GM19238 (cell line): ENCODE measurements around the gene UBE2U.

ENCODE experiments used
- DNase-seq: peaks from one replicate; pipeline ENCODE4 v3.0.0; 2011; ENCODE audit warnings: low spot score; ENCODE audit not compliant: insufficient read length

The UBE2U gene

DNA sequence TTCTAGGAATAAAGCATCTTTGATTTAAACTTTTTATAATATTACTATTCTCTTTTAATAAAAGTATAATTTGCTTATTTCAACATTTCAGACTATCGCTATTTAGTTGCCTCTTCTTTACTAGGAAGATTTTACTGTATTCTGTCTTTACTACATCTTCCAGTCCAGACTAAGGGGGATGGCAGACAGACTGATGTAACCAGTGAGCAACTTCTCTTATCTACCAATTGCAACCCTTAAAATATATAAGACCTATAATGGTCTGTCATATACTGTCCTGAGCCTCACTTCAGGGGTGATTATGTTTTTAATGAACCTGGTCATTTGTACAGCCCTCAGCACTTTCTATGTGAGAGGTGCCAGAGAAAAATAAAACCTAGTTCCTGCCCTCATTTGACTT is 87.0 kb downstream of the UBE2U start:
- DNase-seq = no peak

DNA sequence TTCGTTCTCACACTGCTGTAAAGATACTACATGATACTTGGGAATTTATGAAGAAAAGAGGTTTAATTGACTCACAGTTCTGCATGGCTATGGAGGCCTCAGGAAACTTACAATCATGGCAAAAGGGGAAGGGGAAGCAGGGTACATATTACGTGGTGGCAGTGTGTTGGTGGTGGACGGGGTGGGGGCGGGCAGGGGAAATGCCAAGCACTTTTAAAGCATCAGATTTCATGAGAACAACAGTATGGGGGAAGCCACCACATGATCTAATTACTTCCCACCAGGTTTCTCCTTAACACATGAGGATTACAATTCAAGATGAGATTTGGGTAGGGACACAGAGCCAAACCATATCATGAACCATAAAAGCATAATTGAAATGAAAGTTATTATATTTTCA is 88.5 kb downstream of the UBE2U start:
- DNase-seq = no peak

DNA sequence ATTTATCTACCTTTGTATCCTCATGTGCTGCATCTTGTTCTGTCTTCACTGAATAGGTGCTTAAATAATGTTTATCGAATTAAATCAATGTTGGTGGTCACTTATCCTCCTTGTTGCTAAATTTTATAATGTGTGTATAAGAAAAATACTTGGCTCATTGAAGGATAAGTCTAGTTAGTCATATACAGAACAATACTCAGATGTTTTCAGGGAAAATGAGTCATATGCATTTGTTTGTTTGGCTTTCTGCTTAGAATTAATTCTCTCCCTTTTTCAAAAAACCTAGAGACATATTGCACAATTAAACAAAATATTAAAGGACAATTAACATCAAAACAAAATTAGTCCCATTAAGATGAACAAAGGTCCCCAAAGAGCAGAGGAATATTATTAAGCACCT is 89.0 kb downstream of the UBE2U start:
- DNase-seq = no peak

DNA sequence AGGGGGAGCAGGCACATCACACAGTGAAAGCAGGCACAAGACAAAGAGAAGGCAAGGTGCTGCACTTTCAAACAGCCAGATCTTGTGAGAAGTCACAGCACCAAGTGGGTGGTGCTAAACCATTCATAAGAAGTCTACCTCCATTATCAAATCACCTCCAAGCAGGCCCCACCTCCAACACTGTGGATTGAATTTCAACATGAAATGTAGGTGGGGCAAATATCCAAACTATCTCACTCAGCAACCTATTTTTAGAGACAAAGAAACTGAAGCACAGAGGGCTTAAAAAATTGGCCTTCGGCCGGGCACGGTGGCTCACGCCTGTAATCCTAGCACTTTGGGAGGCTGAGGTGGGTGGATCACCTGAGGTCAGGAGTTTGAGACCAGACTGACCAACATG is 90.4 kb downstream of the UBE2U start:
- no peak for DNase-seq

DNA sequence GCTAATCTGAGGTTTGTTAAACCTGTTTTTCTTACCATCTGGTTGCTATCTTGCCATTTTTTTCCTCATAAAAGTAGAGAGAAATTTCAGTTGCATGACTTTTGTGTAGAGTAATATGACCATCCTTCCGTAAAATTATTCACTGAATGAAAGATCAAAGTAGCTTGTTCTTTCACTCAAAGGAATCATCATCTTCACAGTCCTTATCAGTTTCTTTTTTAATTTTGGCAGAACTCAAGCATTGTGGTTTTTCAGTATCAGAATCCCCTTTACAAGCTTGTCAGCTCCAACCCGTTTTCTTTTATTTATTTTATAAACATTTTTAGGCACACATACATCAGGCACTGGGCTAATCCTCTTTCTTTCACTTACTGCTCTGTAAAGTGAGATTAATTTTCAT is 91.7 kb downstream of the UBE2U start:
- DNase-seq = no peak

DNA sequence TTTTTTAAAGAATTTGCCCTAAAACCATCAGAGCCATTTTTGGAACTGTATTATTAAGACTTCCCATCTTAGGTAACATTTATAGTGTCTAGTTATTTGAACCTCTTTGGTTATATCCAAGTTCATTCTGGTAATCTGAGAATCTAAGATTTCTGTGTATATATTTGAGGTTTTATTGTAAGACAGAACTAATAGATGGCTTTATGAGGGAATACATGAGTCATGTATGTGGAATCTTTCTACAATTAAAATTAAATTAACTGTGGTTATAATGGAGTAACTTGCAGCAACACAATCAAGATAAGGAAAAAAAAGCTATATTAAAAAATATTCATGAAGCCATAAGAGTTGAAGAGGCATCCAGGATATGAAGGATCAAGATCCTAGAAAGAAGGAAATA is 92.1 kb downstream of the UBE2U start:
- no peak for DNase-seq

DNA sequence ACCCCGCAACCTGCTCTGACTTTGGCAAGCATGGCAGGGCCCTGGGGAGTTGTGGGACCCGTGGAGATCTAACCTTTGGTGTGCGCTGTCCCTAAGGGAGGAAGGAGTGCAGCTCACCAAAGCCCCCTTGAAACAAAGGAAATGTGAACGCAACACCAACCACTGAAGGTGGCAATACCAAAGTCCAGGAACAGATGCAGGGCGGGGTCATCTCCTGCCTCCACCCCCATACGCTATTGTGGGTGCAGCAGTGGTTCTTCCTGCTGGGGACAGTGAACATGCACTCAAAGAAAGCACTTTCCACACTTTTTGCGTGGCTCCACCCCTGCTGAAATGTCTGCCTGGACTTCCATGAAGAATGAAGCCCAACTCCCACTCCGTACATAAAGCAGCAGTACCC is 93.0 kb downstream of the UBE2U start:
- no peak for DNase-seq

DNA sequence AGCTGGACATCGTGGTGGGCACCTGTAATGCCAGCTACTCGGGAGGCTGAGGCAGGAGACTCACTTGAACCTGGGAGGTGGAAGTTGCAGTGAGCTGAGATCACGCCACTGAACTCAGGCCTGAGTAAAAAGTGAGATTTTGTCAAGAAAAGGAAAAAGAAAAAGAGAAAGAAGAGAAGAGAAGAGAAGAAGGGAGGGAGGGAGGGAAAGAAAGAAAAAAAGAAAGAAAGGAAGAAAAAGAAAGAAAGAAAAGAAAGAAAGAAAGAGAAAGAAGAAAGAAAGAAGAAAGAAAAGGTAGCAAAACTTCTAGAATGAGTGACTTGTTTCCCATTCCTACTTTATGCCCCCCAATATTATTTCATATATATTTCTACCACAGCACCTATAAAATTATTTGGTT is 98.8 kb downstream of the UBE2U start:
- DNase-seq = no peak

DNA sequence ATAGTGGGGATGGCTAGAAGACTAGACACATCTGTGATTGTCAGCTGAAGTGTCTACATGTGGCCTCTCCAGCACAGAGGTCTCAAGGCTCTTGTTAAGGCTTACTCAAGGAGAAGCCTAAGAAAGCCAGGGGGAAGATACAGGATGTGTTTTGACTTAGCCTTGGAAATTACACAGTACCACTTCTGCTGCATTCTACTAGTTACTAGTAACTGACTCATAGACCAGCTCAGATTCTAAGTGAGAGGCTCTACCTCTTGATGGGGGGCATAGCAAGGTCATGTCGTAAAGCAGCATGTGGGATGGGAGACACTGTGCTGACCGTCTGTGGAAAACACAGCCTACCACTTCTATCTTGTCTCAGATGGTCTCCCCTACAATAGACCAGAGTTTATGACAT is 99.5 kb downstream of the UBE2U start:
- no peak for DNase-seq

DNA sequence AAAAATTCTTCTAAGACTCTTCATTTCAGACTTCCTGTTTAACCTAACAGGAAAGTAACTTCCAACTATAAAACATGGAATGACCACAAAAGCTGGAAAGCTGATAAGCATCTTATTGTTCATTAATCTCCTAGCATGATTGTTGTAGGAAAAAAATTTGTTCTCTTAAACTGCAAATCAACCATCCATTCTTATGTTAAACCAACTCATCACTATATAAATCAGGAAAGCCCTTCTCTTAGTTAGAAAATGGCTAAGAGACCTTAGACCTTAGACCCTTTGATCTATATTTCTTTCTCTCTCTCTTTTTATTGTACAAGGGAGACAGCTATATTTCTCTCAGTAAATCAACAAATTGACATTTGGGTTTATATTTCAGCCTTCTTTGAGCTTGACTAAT is 101.4 kb downstream of the UBE2U start:
- no peak for DNase-seq

DNA sequence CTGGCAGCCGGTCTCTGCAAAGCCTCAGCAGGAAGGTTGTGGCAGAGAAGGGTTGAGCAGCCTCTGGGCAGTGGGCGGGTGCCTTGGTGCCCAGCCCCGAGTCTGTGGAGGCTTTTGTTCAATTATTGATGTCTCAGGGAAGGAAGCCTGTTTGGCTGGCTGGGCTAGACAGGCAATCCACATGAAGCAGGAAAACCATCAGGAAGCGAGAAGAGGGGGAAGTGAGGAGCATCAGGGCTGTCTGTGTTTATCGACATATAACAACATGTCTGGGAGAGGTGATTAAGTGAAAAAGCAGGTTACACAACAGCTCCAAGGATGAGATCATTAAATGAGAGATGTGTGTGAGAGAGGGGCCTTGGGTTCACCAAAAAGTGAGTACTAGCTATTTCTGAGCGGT is 105.4 kb downstream of the UBE2U start:
- DNase-seq = no peak

DNA sequence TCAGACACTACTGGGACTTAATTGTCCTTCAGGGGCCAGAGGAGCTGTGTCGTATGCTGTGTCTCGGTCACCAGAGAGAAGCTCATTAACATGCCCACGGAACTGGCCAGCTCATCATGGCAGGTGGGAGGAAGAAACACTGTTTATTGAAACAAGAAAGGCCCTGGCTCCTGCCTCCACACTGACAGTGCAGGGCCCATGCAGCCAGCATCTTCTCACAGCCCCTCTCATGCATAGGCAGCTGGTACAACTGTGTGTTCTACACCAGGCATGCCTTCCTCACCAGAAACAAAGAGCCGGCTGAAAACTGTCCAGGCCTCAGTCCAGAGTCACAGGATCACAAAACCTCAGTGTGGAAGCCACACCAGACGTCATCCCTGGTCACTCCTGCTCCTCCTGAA is 106.0 kb downstream of the UBE2U start:
- no peak for DNase-seq

DNA sequence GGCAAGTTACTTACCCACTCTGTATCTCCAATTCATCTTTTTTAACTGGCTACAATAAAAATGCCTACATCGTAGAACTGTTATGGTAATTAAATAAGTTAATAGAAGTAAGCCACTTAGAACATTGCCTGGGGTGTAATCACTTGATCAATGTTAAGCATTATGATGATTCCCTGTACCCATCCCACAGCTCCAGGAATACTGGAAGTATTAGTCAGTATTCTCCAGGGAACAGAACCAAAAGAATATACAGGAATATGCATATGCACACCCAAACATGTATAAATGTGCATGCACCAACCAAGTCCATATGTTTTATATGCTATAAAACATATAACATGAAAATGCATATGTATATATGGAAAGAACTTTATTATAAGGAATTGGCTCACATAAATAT is 107.3 kb downstream of the UBE2U start:
- DNase-seq = no peak

DNA sequence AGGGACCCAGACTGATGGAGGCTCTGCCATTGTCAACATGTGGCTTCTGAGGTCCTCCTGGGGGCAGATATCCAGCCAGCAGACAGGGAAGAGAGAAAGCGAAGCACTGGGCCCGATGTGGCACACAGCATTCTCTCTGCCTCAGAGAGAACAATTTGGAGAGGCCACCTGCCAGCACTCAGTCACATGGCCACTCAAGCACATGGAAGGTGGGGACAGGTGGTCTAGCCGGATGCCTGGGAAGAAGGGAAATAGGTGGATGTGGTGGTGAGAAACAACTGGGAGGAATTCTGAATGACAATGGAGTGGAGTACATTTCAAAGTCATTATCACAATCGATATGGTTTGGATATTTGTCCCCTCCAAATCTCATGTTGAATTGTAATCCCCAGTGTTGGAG is 109.0 kb downstream of the UBE2U start:
- no peak for DNase-seq

DNA sequence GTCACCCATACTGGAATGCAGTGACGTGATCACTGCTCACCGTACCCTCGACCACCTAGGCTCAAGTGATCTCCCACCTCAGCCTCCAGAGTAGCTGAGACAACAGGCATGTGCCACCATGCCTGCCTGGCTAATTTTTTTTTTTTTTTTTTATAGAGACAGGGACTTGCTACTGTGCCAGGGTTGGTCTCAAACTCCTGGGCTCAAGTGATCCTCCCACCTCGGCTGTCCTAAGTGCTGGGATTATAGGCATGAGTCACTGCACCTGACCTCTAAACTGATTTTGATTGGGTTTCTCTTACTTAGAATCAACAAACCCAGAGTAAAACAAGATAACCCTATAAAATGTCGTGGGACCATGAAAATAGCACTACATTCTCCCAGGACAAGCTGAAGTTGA is 112.0 kb downstream of the UBE2U start:
- no peak for DNase-seq
